Chondrocyte (in vitro differentiated cells): Measurements from ENCODE around the gene ALDH3A2. TPM values are rescaled to one million over a fixed set of nuclear protein-coding genes. Genes with fewer than 3 reads are reported as not detected.

Experiments used
- DNase-seq: peaks from one replicate; pipeline ENCODE4 v3.0.0; 2021; ENCODE audit warnings: mixed read lengths, low spot score
- H3K27ac Mint-ChIP-seq: one replicate; pipeline ENCODE4 v1.8.0; 2021; ENCODE audit warnings: mild to moderate bottlenecking, moderate library complexity, mixed read lengths; ENCODE audit not compliant: unreplicated experiment
- H3K27me3 Mint-ChIP-seq: 2 replicates; pipeline ENCODE4 v1.8.0; 2021; ENCODE audit warnings: low read depth, mixed read lengths
- H3K36me3 Mint-ChIP-seq: 2 replicates; pipeline ENCODE4 v1.8.0; 2021; ENCODE audit warnings: low read depth, mixed read lengths
- H3K4me1 Mint-ChIP-seq: 2 replicates; pipeline ENCODE4 v1.8.0; 2021; ENCODE audit warnings: low read depth, mild to moderate bottlenecking, mixed read lengths
- H3K4me3 Mint-ChIP-seq: one replicate; pipeline ENCODE4 v1.8.0; 2021; ENCODE audit warnings: mild to moderate bottlenecking, moderate library complexity, mixed read lengths; ENCODE audit not compliant: unreplicated experiment
- H3K9me3 Mint-ChIP-seq: 2 replicates; pipeline ENCODE4 v1.8.0; 2021; ENCODE audit warnings: low read depth, mixed read lengths
- CTCF ChIP-seq: fragments of 200-600 bp; sonication (generic); IDR thresholded peaks from 2 replicates; pipeline ENCODE4 v1.5.0; 2021; ENCODE audit warnings: antibody characterized with exemption, mild to moderate bottlenecking, moderate library complexity
- total RNA-seq: library from RNA; stranded (reverse); gene quantifications from 3 replicates; pipeline ENCODE4 v1.2.1, GENCODE V29; 2021

The ALDH3A2 gene
- total RNA-seq, 1 donor from 2014 or later: 26.5 TPM

- Mint-ChIP-seq H3K27ac (no peak overlapping the region), H3K36me3 (no peaks in the 10 kb centered on the region), H3K4me3 (no peak overlapping the region), H3K27me3 (no peaks in the 10 kb centered on the region), H3K9me3 (no peaks in the 10 kb centered on the region), H3K4me1 (no peaks in the 10 kb centered on the region)
- TF ChIP-seq CTCF: no peak
- DNase-seq: no peak
These were observed 65.4 kb downstream of the ALDH3A2 start for GRCh38 chr17:19713901-19714361.

- no peak for DNase-seq
- Mint-ChIP-seq H3K27ac (no peak overlapping the region), H3K4me3 (no peak overlapping the region), H3K27me3 (peaks cover 4% of the 10 kb centered on the region), H3K4me1 (no peaks in the 10 kb centered on the region), H3K36me3 (no peaks in the 10 kb centered on the region), H3K9me3 (no peaks in the 10 kb centered on the region)
- TF ChIP-seq CTCF: no peak
These were observed 66.2 kb downstream of the ALDH3A2 start for GRCh38 chr17:19714542-19715411.

GRCh38 chr17:19716108-19717030 lies 67.8 kb downstream of the ALDH3A2 start, which contains the start of gene SLC47A2:
SLC47A2 (minus strand) TSS chr17:19716584; CDS start chr17:19716555, 29 bp downstream.
- H3K27me3 Mint-ChIP-seq: peaks cover 7% of the 10 kb centered on the region
- no peaks in the 10 kb centered on the region for H3K9me3 Mint-ChIP-seq
- H3K4me3 Mint-ChIP-seq: no peak within 1 kb of the TSS
- DNase-seq: no peak
- no peak within 1 kb of the TSS for H3K27ac Mint-ChIP-seq
- TF ChIP-seq CTCF: no peak
- H3K4me1 Mint-ChIP-seq: no peaks in the 10 kb centered on the region
- H3K36me3 Mint-ChIP-seq: no peaks in the 10 kb centered on the region

- no peaks in the 10 kb centered on the region for H3K9me3 Mint-ChIP-seq
- H3K4me3 Mint-ChIP-seq: no peak overlapping the region
- no peak overlapping the region for H3K27ac Mint-ChIP-seq
- no peak for DNase-seq
- TF ChIP-seq CTCF: no peak
- peaks cover 7% of the 10 kb centered on the region for H3K27me3 Mint-ChIP-seq
- H3K36me3 Mint-ChIP-seq: no peaks in the 10 kb centered on the region
- no peaks in the 10 kb centered on the region for H3K4me1 Mint-ChIP-seq
These were observed 68.4 kb downstream of the ALDH3A2 start for GRCh38 chr17:19717031-19717360.

GRCh38 chr17:19717411-19717908 lies 68.9 kb downstream of the ALDH3A2 start:
- TF ChIP-seq CTCF: no peak
- Mint-ChIP-seq H3K4me3 (no peak overlapping the region), H3K27me3 (peaks cover 7% of the 10 kb centered on the region), H3K9me3 (no peaks in the 10 kb centered on the region), H3K4me1 (no peaks in the 10 kb centered on the region), H3K36me3 (no peaks in the 10 kb centered on the region), H3K27ac (no peak overlapping the region)
- no peak for DNase-seq
